GM21423 (cell line): ENCODE results near the gene TATDN2.
A peak's percentile ranks its signal among the peaks of the same experiment; 100 is the strongest.
"Not testable (repeated sequence)": the region's sequence is repeated elsewhere in the genome, so short reads cannot be mapped to it uniquely, and the experiment has no call there.

Experiments
- ATAC-seq: cut with Tn5 transposase; IDR thresholded peaks from one replicate; pipeline ENCODE4 v1.9.1; 2021; ENCODE audit warnings: mild to moderate bottlenecking, moderate library complexity; ENCODE audit not compliant: unreplicated experiment

The TATDN2 gene

DNA sequence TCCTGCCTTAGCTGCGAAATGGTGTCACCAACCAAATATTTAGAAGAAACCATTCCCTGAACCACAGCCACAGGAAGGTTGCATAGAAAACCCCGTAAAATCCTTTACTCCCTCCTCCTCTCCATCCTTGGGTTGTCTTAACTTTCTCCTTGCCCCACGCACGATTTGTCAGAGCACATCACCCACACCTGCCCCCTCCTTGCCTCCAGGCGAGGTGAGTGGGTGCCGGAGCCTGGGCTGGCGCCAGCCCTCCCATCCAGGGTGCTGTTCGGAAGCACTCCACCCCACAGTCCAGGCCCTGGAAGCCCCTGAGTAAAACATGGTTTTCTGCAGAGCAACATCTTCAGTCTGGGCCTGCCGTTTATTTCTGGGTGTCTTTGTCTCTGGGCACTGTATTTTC lies 40.8 kb downstream of the TATDN2 start:
- no peak for ATAC-seq

DNA sequence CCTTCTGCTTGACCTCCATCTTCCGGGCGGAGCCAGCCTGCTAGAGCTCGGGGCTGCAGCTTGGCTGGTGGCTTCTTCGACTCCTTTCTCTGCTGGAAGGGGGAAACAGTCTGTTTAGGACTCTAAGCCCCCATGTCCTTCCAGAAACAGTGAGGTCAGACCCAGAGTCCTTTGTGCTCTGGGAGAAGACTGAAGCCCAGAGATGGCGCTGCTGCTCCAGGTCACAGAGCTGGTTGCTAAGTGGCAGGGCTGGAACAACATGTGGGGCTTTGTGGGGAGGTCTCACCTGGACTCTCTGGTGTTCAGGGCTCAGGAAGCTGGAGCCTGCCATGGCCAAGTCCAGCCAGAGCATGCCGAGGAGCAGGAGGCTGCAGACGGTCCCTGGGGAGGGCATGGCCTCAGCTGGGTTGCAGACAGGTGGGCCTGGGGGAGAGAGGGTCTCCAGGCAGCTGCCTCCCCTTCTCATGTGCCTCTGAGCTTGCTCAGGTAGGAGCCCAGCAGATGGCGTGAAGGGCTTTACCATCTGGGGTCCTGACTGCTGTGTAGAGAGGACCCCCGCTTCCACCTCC lies 41.6 kb downstream of the TATDN2 start:
- no peak for ATAC-seq

- ATAC-seq: no peak
These were observed 42.4 kb downstream of the TATDN2 start for GRCh38 chr3:10290481-10291176.

- no peak for ATAC-seq
These were observed 43.4 kb downstream of the TATDN2 start for GRCh38 chr3:10291641-10292040.

- peak; percentile 77 for ATAC-seq
These were observed 44.5 kb downstream of the TATDN2 start, which contains the start of gene GHRL for GRCh38 chr3:10292505-10293419. Gene GHRL, minus strand, starts transcription at chr3:10292947. Its CDS starts 2,767 bp downstream, at chr3:10290180.

DNA sequence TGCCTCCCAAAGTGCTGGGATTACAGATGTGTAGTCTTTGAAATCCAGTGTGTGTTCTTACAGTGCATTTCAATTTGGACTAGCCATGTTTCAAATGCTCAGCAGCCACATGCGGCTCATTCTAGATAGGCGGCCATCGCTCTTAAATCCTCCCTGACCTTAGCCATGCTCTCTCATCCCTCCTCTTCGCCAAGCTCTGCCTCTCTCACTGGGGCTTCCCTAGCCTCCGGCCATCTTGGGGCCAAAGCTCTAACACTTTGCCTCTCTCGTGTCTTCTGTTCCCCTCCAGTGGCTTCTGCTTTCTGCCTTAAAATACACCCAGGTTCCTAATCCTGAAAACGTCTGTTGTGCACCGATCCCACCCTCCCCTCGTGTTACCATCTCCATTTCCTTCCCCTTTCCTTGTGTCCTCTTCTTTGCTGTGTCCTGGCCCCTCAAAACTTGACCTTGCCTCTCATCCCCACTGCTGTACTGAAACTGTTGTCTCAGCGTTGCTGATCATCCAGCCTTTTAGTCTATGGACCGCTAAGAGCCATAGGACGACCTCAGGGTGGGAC lies 45.8 kb downstream of the TATDN2 start:
- ATAC-seq: no peak

GRCh38 chr3:10298064-10298463 lies 49.8 kb downstream of the TATDN2 start:
- ATAC-seq: not testable (repeated sequence)

GRCh38 chr3:10299175-10299574 lies 50.9 kb downstream of the TATDN2 start:
- no peak for ATAC-seq

GRCh38 chr3:10299679-10300078 lies 51.4 kb downstream of the TATDN2 start:
- ATAC-seq: peak; percentile 76

DNA sequence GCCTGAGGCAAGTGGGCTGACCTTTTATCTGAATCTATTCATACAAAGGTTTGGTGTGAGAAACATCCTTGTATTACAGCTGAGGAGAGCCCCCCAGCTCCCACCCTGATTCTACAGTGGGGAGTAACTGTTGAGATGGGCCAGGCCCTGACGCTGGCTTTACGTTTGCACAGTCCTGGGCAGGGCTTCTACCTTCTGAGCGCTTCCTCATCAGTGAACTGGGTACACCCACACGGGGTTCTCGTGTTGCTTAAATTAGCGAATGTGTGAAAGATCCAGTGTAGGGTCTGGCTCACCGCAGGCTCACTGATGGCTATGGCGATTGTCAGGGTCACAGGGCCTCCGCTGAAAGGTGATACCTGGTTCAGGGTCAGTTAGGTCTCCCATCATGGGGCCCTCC lies 51.8 kb downstream of the TATDN2 start:
- ATAC-seq: peak; percentile 2

DNA sequence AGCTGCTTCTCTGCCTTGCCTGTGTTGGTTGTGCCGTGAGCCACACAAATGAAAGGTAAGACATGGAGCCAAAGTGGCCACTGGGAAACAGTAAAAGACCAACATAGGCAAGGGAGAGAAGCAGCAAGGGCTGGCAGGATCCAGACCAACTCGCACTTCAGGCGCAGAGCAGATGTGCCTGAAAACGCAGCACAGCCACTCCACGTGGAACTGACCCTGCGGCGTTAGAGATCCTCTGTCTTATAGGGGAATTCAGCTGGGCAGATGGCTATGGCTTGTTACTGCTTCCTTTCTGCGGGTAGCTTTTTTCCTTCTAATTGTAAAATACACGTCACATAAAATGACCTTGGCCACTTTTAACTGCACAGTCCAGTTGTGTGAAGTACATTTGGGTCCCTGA lies 54.8 kb downstream of the TATDN2 start:
- no peak for ATAC-seq

DNA sequence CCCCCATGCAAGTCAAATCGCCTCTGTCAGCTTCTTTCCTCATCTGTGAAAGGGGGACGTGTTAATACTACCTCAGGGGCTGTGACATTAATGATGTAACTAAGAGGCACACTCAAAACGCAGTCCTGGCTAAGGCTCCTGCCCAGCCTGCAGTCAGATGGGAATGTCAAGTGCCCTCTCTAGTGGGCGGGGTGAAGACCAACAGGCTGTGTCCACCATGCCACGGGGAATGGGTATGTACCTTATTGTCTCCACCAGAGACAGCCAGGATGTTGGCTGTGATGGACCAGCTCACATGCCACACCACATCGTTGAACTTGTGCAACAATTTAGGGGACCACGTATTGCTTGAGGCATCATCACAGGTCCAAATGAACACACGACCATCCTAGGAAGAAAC lies 55.5 kb downstream of the TATDN2 start:
- ATAC-seq: no peak

GRCh38 chr3:10304905-10305304 lies 56.6 kb downstream of the TATDN2 start:
- ATAC-seq: no peak

GRCh38 chr3:10305331-10305902 lies 57.2 kb downstream of the TATDN2 start:
- no peak for ATAC-seq

- ATAC-seq: no peak
These were observed 57.9 kb downstream of the TATDN2 start for GRCh38 chr3:10306156-10306555.

GRCh38 chr3:10308678-10309077 lies 60.4 kb downstream of the TATDN2 start:
- no peak for ATAC-seq

- ATAC-seq: no peak
These were observed 61.5 kb downstream of the TATDN2 start for GRCh38 chr3:10309736-10310135.

- ATAC-seq: no peak
These were observed 62.3 kb downstream of the TATDN2 start for GRCh38 chr3:10310578-10310977.

DNA sequence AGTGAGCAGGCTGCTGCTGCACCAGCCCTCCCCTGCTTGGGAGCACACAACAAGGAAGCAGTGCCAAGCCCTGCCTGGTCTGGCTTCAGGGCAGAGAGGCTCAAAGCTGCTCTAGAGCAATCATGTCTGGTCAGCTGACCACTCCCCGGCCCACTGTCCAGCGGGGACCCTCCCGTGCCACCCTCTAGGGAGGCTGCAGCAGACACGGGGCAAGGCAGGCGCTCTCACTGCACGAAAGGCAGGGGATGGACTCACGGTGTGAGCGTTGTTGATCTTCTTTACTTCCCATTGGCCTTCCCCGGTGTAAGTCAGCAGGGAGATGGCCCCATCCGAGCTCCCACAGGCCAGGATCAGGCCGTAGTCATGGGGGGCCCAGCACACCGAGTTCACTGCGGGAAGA lies 63.5 kb downstream of the TATDN2 start:
- ATAC-seq: no peak

DNA sequence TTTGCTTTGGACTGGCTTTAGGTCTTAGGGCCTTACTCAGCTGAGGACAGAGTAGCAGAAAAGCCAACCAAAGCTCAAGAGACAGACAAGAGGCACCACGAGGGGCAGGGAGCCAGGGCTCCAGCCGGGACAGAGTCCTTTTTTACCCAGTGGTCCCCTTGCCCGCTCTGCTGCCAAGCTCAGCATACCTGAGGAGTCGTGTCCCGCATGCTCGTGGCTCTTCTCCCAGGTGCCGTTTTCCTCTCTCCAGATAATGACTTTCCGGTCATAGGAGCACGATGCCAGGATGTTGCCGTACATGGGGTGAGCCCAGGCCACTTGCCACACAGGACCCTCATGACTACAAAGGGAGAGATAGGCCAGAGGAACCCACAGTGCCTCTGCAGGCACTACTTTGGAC lies 64.1 kb downstream of the TATDN2 start:
- no peak for ATAC-seq

DNA sequence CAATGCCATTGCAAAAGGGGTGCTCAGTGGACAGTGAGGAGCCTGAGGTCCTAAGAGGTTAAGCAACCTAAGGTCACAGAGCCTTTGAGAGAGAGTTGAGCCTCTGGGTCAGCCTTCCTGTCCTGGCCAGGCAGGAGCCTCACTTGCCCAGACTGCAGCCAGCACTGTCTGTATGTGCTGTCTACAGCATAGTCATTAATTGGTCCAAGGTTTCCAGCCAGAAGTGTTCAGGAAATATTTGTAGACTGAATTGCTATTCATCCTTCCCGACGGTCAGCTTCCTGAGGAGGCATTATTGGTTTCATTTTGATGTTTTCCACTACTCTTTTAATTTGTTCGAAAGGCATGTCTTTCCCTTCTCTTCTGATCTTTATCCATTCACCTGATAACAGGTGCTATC lies 64.6 kb downstream of the TATDN2 start:
- ATAC-seq: no peak
